HepG2 (cell line): ENCODE data around the gene ALDOA. TPM values are rescaled to one million over a fixed set of nuclear protein-coding genes. Genes with fewer than 3 reads are reported as not detected.

ENCODE experiments used
- CREB3 ChIP-seq: sonication (generic); formaldehyde crosslinking; IDR thresholded peaks from 2 replicates; pipeline ENCODE4 v1.5.0; 2020; ENCODE audit warnings: missing genetic modification reagents
- DBP ChIP-seq: sonication (generic); formaldehyde crosslinking; IDR thresholded peaks from 2 replicates; pipeline ENCODE4 v1.4.0; 2020; ENCODE audit warnings: missing genetic modification reagents; ENCODE audit errors: not compliant biosample characterization
- GATAD1 ChIP-seq: IDR thresholded peaks from 2 replicates; pipeline ENCODE4 v1.6.1; 2016; ENCODE audit warnings: missing genetic modification reagents, missing compliant biosample characterization
- KAT8 ChIP-seq: IDR thresholded peaks from 2 replicates; pipeline ENCODE4 v1.6.1; 2016; ENCODE audit warnings: missing genetic modification reagents, missing compliant biosample characterization
- LBX2 ChIP-seq: sonication (generic); formaldehyde crosslinking; IDR thresholded peaks from 2 replicates; pipeline ENCODE4 v1.5.0; 2020; ENCODE audit warnings: missing genetic modification reagents, mild to moderate bottlenecking, borderline replicate concordance
- MZF1 ChIP-seq: sonication (generic); formaldehyde crosslinking; IDR thresholded peaks from 2 replicates; pipeline ENCODE4 v1.8.1; 2023; ENCODE audit warnings: mild to moderate bottlenecking, missing genetic modification reagents, borderline replicate concordance
- RAD21 ChIP-seq: fragments of 450-650 bp; formaldehyde crosslinking; IDR thresholded peaks from 2 replicates; pipeline ENCODE4 v1.5.0; 2020; ENCODE audit warnings: mild to moderate bottlenecking
- SMC3 ChIP-seq: IDR thresholded peaks from 2 replicates; pipeline ENCODE4 v1.6.1; 2011; ENCODE audit warnings: low read length, improper control_type of control experiment
- ZFAT ChIP-seq: sonication (generic); formaldehyde crosslinking; conservative IDR thresholded peaks from 2 replicates; pipeline ENCODE4 v1.8.1; 2023; ENCODE audit warnings: missing genetic modification reagents, inconsistent platforms
- ZFY ChIP-seq: sonication (generic); formaldehyde crosslinking; IDR thresholded peaks from 2 replicates; pipeline ENCODE4 v1.4.0; 2020; ENCODE audit warnings: missing genetic modification reagents
- ZNF30 ChIP-seq: sonication (generic); formaldehyde crosslinking; IDR thresholded peaks from 2 replicates; pipeline ENCODE4 v1.5.0; 2020; ENCODE audit warnings: mild to moderate bottlenecking, missing genetic modification reagents
- ZNF543 ChIP-seq: sonication (generic); formaldehyde crosslinking; IDR thresholded peaks from 2 replicates; pipeline ENCODE4 v1.4.0; 2020; ENCODE audit warnings: mild to moderate bottlenecking, missing genetic modification reagents
- ZNF629 ChIP-seq: sonication (generic); formaldehyde crosslinking; conservative IDR thresholded peaks from 2 replicates; pipeline ENCODE4 v1.5.0; 2020; ENCODE audit warnings: missing genetic modification reagents
- polyA plus RNA-seq, 8 experiments: library from polyadenylated mRNA; depleted of rRNA in 3 of 8; stranded (reverse) in 7 of 8; unstranded in 1 of 8; fragments of >200 nt; fragmentation: Illumina TruSeq in 4 of 8; extraction: Trizol in 4 of 8; gene quantifications; 2 replicates each; pipeline versions ENCODE4 v1.2.1 to v1.2.3, GENCODE V29; 2011 to 2016; ENCODE audit warnings: low read depth in 4 of 8, missing spikeins in 1 of 8, mixed read lengths in 1 of 8; ENCODE audit not compliant: insufficient read depth in 1 of 8
- total RNA-seq, 5 experiments: library from RNA; depleted of rRNA; stranded (reverse); fragments of >200 nt; fragmentation: Illumina TruSeq; extraction: Trizol; gene quantifications; 2 replicates each; pipeline ENCODE4 v1.2.3, GENCODE V29; 2016; ENCODE audit warnings: low read depth in 1 of 5
- TF ChIP-seq, protein P1 (sequence below): sonication (generic); formaldehyde crosslinking; conservative IDR thresholded peaks from 2 replicates; pipeline ENCODE4 v1.4.0; 2020; ENCODE audit warnings: missing genetic modification reagents
- TF ChIP-seq, protein P2 (sequence below): sonication (generic); formaldehyde crosslinking; IDR thresholded peaks from 2 replicates; pipeline ENCODE4 v1.4.0; 2020; ENCODE audit warnings: missing genetic modification reagents
- TF ChIP-seq, protein P3 (sequence below): sonication (generic); formaldehyde crosslinking; IDR thresholded peaks from 2 replicates; pipeline ENCODE4 v1.4.0; 2020; ENCODE audit warnings: mild to moderate bottlenecking, missing genetic modification reagents
- TF ChIP-seq, protein P4 (sequence below): IDR thresholded peaks from 2 replicates; pipeline ENCODE4 v1.6.1; 2016
- TF ChIP-seq, protein P5 (sequence below): IDR thresholded peaks from 2 replicates; pipeline ENCODE4 v1.6.1; 2018; ENCODE audit warnings: missing genetic modification reagents, mild to moderate bottlenecking, missing compliant biosample characterization

The ALDOA gene
- total and polyA plus RNA-seq, 2 of the 13 experiments (the other 11 are each of a cell fraction or from before 2014, with no cell fraction given), result 925 to 1,884 TPM

- no peak for TF ChIP-seq DBP (CRISPR knock-in tag)
- peak; percentile 54; the same call in 1 of the 2 replicates for TF ChIP-seq KAT8 (CRISPR knock-in tag)
- TF ChIP-seq CREB3 (CRISPR knock-in tag), result no peak
- TF ChIP-seq, protein P1, sequence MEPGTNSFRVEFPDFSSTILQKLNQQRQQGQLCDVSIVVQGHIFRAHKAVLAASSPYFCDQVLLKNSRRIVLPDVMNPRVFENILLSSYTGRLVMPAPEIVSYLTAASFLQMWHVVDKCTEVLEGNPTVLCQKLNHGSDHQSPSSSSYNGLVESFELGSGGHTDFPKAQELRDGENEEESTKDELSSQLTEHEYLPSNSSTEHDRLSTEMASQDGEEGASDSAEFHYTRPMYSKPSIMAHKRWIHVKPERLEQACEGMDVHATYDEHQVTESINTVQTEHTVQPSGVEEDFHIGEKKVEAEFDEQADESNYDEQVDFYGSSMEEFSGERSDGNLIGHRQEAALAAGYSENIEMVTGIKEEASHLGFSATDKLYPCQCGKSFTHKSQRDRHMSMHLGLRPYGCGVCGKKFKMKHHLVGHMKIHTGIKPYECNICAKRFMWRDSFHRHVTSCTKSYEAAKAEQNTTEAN (CRISPR knock-in tag), result no peak
- no peak for TF ChIP-seq MZF1
- TF ChIP-seq, protein P2, sequence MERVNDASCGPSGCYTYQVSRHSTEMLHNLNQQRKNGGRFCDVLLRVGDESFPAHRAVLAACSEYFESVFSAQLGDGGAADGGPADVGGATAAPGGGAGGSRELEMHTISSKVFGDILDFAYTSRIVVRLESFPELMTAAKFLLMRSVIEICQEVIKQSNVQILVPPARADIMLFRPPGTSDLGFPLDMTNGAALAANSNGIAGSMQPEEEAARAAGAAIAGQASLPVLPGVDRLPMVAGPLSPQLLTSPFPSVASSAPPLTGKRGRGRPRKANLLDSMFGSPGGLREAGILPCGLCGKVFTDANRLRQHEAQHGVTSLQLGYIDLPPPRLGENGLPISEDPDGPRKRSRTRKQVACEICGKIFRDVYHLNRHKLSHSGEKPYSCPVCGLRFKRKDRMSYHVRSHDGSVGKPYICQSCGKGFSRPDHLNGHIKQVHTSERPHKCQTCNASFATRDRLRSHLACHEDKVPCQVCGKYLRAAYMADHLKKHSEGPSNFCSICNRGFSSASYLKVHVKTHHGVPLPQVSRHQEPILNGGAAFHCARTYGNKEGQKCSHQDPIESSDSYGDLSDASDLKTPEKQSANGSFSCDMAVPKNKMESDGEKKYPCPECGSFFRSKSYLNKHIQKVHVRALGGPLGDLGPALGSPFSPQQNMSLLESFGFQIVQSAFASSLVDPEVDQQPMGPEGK (CRISPR knock-in tag), result peak; percentile 38; the same call in 1 of the 2 replicates
- no peak for TF ChIP-seq ZNF30 (CRISPR knock-in tag)
- TF ChIP-seq ZFY (CRISPR knock-in tag), result peak; percentile 56; the same call in 1 of the 2 replicates
- TF ChIP-seq ZFAT, result no peak
- TF ChIP-seq GATAD1 (CRISPR knock-in tag), result no peak
- TF ChIP-seq ZNF629 (CRISPR knock-in tag), result 0 out of 2 replicates have a peak, but pooled peaks have one; percentile 3
- TF ChIP-seq, protein P3, sequence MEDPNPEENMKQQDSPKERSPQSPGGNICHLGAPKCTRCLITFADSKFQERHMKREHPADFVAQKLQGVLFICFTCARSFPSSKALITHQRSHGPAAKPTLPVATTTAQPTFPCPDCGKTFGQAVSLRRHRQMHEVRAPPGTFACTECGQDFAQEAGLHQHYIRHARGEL (CRISPR knock-in tag), result no peak
- TF ChIP-seq, protein P4, sequence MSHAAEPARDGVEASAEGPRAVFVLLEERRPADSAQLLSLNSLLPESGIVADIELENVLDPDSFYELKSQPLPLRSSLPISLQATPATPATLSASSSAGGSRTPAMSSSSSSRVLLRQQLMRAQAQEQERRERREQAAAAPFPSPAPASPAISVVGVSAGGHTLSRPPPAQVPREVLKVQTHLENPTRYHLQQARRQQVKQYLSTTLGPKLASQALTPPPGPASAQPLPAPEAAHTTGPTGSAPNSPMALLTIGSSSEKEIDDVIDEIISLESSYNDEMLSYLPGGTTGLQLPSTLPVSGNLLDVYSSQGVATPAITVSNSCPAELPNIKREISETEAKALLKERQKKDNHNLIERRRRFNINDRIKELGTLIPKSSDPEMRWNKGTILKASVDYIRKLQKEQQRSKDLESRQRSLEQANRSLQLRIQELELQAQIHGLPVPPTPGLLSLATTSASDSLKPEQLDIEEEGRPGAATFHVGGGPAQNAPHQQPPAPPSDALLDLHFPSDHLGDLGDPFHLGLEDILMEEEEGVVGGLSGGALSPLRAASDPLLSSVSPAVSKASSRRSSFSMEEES, result no peak
- no peak for TF ChIP-seq SMC3
- TF ChIP-seq ZNF543 (CRISPR knock-in tag), result no peak
- TF ChIP-seq LBX2 (CRISPR knock-in tag), result peak; percentile 33; the same call in 1 of the 2 replicates
- no peak for TF ChIP-seq RAD21
- TF ChIP-seq, protein P5, sequence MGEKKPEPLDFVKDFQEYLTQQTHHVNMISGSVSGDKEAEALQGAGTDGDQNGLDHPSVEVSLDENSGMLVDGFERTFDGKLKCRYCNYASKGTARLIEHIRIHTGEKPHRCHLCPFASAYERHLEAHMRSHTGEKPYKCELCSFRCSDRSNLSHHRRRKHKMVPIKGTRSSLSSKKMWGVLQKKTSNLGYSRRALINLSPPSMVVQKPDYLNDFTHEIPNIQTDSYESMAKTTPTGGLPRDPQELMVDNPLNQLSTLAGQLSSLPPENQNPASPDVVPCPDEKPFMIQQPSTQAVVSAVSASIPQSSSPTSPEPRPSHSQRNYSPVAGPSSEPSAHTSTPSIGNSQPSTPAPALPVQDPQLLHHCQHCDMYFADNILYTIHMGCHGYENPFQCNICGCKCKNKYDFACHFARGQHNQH (CRISPR knock-in tag), result peak; percentile 19; the same call in 1 of the 2 replicates
Measured at GRCh38 chr16:30088832-30089624, 23.5 kb downstream of the ALDOA start (continued).
